ENCODE results near the gene CIROP. TPM values are rescaled to one million over a fixed set of nuclear protein-coding genes. Genes with fewer than 3 reads are reported as not detected.

Gene CIROP
- total RNA-seq, 1 experiment from 2014 or later: not detected

DNA sequence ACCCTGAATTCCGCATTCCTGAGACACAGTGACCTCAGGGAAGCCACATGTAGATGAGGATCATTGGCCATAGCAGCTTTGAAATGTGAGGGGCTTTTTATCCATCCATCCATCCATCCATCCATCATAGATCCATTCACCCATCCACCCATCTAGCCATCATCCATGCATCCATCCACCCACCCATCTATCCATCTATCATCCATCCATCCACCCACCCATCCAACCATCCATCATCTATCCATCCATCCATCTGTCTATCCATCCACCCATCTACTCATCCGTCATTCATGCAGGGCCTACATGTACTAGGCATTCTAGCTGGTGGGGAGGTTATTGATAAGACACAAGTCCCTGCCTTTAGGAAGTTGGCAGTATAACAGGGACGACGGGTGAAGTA lies 42.2 kb upstream of the CIROP start:
- Mint-ChIP-seq H3K27ac (ENCODE audit: unreplicated experiment) (no peak overlapping the region), H3K4me1 (ENCODE audit: low read depth, unreplicated experiment) (peaks cover 26% of the 10 kb centered on the region), H3K4me3 (ENCODE audit: unreplicated experiment) (no peak overlapping the region), H3K9me3 (ENCODE audit: unreplicated experiment) (no peaks in the 10 kb centered on the region), H3K27me3 (ENCODE audit: insufficient read depth, unreplicated experiment) (no peaks in the 10 kb centered on the region), H3K36me3 (ENCODE audit: insufficient read depth, unreplicated experiment) (peaks cover 5% of the 10 kb centered on the region)
- no peaks in the 10 kb centered on the region for H3K9me3 ChIP-seq
- peaks cover 29% of the 10 kb centered on the region for H3K4me1 ChIP-seq
- no peak for DNase-seq
- intact Hi-C loops (cut with micrococcal nuclease; ENCODE audit: unreplicated experiment): loop anchor here (1.0 to 2.0 kb wide), 2 partner anchors 27 to 36 kb away; partner anchors contain the start of gene SLC7A8
- H3K27me3 ChIP-seq (replicated peaks; ENCODE audit: control insufficient read depth, insufficient read depth, low read length): no peaks in the 10 kb centered on the region
- CTCF ChIA-PET: interaction anchor here (0.9 to 2.4 kb wide), 3 partner anchors 15 to 35 kb away, joined by 3 to 17 read pairs (median 3); no protein-coding TSS in a partner anchor
- no peaks in the 10 kb centered on the region for H3K36me3 ChIP-seq (ENCODE audit: control insufficient read depth, insufficient read depth, low read length)
- no peak overlapping the region for H3K4me3 ChIP-seq (ENCODE audit: low read depth, low read length)
- BruUV-seq (replicated peaks): no TSS peak
- POLR2A ChIA-PET: no interaction called here
- no peak for TF ChIP-seq CTCF (IDR thresholded peaks at IDR 0.05; ENCODE audit: insufficient read depth in 1 of 2, low read depth in 1 of 2, low read length in 1 of 2, severe bottlenecking in 1 of 2, unreplicated experiment in 1 of 2)

DNA sequence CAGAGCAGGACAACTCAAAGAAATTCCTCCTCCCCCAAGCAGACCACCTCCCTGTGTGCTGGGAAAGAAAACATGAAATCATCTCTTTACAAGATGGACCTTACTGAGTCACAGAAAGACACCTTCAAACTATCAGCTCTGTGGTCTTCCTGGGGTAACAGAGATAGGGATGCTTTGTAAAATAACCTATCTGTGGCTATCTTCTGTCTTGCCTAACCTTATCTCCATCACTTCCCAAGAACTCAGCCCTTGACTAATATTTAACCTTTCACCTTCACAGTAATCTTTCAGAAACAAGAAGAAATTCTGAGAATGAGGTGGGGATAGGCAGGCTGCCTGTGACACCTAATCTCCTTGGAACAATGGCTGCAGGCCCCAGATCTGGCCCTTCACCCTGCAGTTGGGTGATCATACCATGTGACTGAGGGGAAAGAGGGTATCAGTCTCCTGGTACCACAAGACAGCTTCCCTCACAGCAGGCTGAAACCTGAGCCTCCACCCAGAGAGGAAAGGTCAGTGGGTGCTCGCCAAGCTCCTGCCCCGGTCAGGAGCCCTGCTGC lies 41.6 kb upstream of the CIROP start:
- Histone ChIP-seq H3K36me3 (ENCODE audit: control insufficient read depth, insufficient read depth, low read length) (no peaks in the 10 kb centered on the region), H3K4me1 (peaks cover 29% of the 10 kb centered on the region), H3K9me3 (no peaks in the 10 kb centered on the region), H3K4me3 (ENCODE audit: low read depth, low read length) (no peak overlapping the region), H3K27me3 (replicated peaks; ENCODE audit: control insufficient read depth, insufficient read depth, low read length) (no peaks in the 10 kb centered on the region)
- H3K9me3 Mint-ChIP-seq (ENCODE audit: unreplicated experiment): no peaks in the 10 kb centered on the region
- DNase-seq: peak; percentile 52 to 74
- no peaks in the 10 kb centered on the region for H3K27me3 Mint-ChIP-seq (ENCODE audit: insufficient read depth, unreplicated experiment)
- peak overlapping the region; percentile 54 for H3K27ac Mint-ChIP-seq (ENCODE audit: unreplicated experiment)
- peaks cover 5% of the 10 kb centered on the region for H3K36me3 Mint-ChIP-seq (ENCODE audit: insufficient read depth, unreplicated experiment)
- BruUV-seq (replicated peaks): no TSS peak
- no peak for TF ChIP-seq CTCF (IDR thresholded peaks at IDR 0.05; ENCODE audit: insufficient read depth in 1 of 2, low read depth in 1 of 2, low read length in 1 of 2, severe bottlenecking in 1 of 2, unreplicated experiment in 1 of 2)
- intact Hi-C loops (cut with micrococcal nuclease; ENCODE audit: unreplicated experiment): loop anchor here (1.0 to 2.0 kb wide), 2 partner anchors 28 to 36 kb away; partner anchors contain the start of gene SLC7A8
- H3K4me3 Mint-ChIP-seq (ENCODE audit: unreplicated experiment): peak overlapping the region; percentile 1
- POLR2A ChIA-PET: interaction anchor here (1.0 kb wide), 1 partner anchor 51 kb away, joined by 5 read pairs; the partner anchor contains the start of genes ACIN1 and C14orf119
- H3K4me1 Mint-ChIP-seq (ENCODE audit: low read depth, unreplicated experiment): peaks cover 26% of the 10 kb centered on the region
- CTCF ChIA-PET: interaction anchor here (0.9 to 2.4 kb wide), 3 partner anchors 16 to 35 kb away, joined by 3 to 17 read pairs (median 3); no protein-coding TSS in a partner anchor

DNA sequence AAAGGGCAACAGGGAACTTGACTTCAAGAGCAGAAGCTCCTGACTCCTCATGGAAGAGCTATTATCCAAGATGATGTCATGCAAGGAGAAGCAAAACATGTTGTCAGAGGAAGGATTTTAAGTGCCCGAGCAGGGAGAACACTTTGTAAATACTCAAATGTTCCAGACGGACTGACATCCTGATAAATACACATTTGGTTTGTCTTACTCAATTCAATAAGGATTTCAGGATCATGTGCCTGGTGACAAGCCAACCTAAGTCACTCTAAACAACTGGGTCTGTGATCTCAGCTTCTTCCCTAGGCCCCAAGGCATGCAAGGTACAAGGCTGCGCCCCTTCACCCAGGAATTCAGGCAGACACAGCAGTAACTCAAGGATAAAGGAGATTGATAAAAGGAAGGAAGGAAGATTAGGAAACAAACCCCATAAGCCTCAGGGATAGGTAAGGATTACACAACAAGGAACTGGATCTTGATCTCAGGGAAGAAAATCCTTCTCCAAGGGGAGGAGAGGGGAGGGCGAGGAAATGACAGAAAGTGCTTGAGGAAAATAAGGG lies 41.1 kb upstream of the CIROP start:
- Mint-ChIP-seq H3K4me3 (ENCODE audit: unreplicated experiment) (peak overlapping the region; percentile 1), H3K9me3 (ENCODE audit: unreplicated experiment) (no peaks in the 10 kb centered on the region), H3K27me3 (ENCODE audit: insufficient read depth, unreplicated experiment) (no peaks in the 10 kb centered on the region), H3K4me1 (ENCODE audit: low read depth, unreplicated experiment) (peaks cover 26% of the 10 kb centered on the region), H3K27ac (ENCODE audit: unreplicated experiment) (peak overlapping the region; percentile 54), H3K36me3 (ENCODE audit: insufficient read depth, unreplicated experiment) (peaks cover 5% of the 10 kb centered on the region)
- no peak for TF ChIP-seq CTCF (IDR thresholded peaks at IDR 0.05; ENCODE audit: insufficient read depth in 1 of 2, low read depth in 1 of 2, low read length in 1 of 2, severe bottlenecking in 1 of 2, unreplicated experiment in 1 of 2)
- H3K4me1 ChIP-seq: peaks cover 29% of the 10 kb centered on the region
- POLR2A ChIA-PET: interaction anchor here (0.9 to 1.0 kb wide), 2 partner anchors 27 to 51 kb away, joined by 3 to 5 read pairs; partner anchors contain the start of genes ACIN1 and C14orf119
- CTCF ChIA-PET: interaction anchor here (0.9 to 2.4 kb wide), 3 partner anchors 16 to 36 kb away, joined by 3 to 17 read pairs (median 3); no protein-coding TSS in a partner anchor
- intact Hi-C loops (cut with micrococcal nuclease; ENCODE audit: unreplicated experiment): loop anchor here (1.0 to 2.0 kb wide), 2 partner anchors 28 to 37 kb away; partner anchors contain the start of gene SLC7A8
- BruUV-seq (replicated peaks): no TSS peak
- H3K4me3 ChIP-seq (ENCODE audit: low read depth, low read length): no peak overlapping the region
- no peaks in the 10 kb centered on the region for H3K36me3 ChIP-seq (ENCODE audit: control insufficient read depth, insufficient read depth, low read length)
- peak; percentile 71 to 85 for DNase-seq
- no peaks in the 10 kb centered on the region for H3K27me3 ChIP-seq (replicated peaks; ENCODE audit: control insufficient read depth, insufficient read depth, low read length)
- H3K9me3 ChIP-seq: no peaks in the 10 kb centered on the region
